Hippocampal formation (tissue), 2 donors: Measurements from ENCODE around the gene CHST3.
"Not testable (repeated sequence)": the region's sequence is repeated elsewhere in the genome, so short reads cannot be mapped to it uniquely, and the experiment has no call there.

Experiments used
- DNase-seq, 2 donors: peaks; one replicate each; lab custom pipeline; 2025; lab: John Stamatoyannopoulos, UW

Gene CHST3

GRCh38 chr10:71988895-71989294 is 24.7 kb downstream of the CHST3 start:
- not testable (repeated sequence) for DNase-seq

GRCh38 chr10:71989661-71990454 is 25.7 kb downstream of the CHST3 start:
- DNase-seq: no peak

- peak in 1 of 2 donors; percentile 65 for DNase-seq
Observed at GRCh38 chr10:71990706-71991269, 26.6 kb downstream of the CHST3 start.

GRCh38 chr10:71995449-71995848 is 31.3 kb downstream of the CHST3 start:
- DNase-seq: no peak

GRCh38 chr10:71995887-71996575 is 31.8 kb downstream of the CHST3 start:
- DNase-seq: no peak

GRCh38 chr10:71996592-71997371 is 32.6 kb downstream of the CHST3 start:
- DNase-seq: peak; percentile 68 to 74

- peak in 1 of 2 donors; percentile 33 for DNase-seq
Observed at GRCh38 chr10:71998119-71998839, 34.1 kb downstream of the CHST3 start.

GRCh38 chr10:71998840-71999194 is 34.6 kb downstream of the CHST3 start:
- DNase-seq: no peak

GRCh38 chr10:71999360-72000072 is 35.3 kb downstream of the CHST3 start:
- peak; percentile 79 to 82 for DNase-seq

GRCh38 chr10:72000073-72001032 is 36.2 kb downstream of the CHST3 start:
- no peak for DNase-seq

- no peak for DNase-seq
Observed at GRCh38 chr10:72001033-72001395, 36.8 kb downstream of the CHST3 start.

GRCh38 chr10:72002354-72003295 is 38.4 kb downstream of the CHST3 start:
- DNase-seq: no peak

- no peak for DNase-seq
Observed at GRCh38 chr10:72006026-72006425, 41.8 kb downstream of the CHST3 start.

- peak in 1 of 2 donors; percentile 60 for DNase-seq
Observed at GRCh38 chr10:72007246-72007892, 43.2 kb downstream of the CHST3 start.

- no peak for DNase-seq
Observed at GRCh38 chr10:72008096-72008981, 44.1 kb downstream of the CHST3 start.

- DNase-seq: no peak
Observed at GRCh38 chr10:72009051-72009424, 44.8 kb downstream of the CHST3 start.

- peak; percentile 64 to 84 for DNase-seq
Observed at GRCh38 chr10:72009425-72010081, 45.4 kb downstream of the CHST3 start.
